ENCODE results near the gene LDLRAD3. TPM values are rescaled to one million over a fixed set of nuclear protein-coding genes. Genes with fewer than 3 reads are reported as not detected.

Gene LDLRAD3
- polyA plus RNA-seq, 1 of the 3 experiments (the other 2 are of a cell fraction), result 10.6 TPM

- TF ChIP-seq POLR2AphosphoS5 (IDR thresholded peaks at IDR 0.05; ENCODE audit: low read depth, low read length) (no peak), FOXJ3 (CRISPR knock-in tag; IDR thresholded peaks at IDR 0.05) (no peak)
Measured at GRCh38 chr11:36224209-36224882, 280.5 kb downstream of the LDLRAD3 start (continued).

GRCh38 chr11:36227044-36227443, 283.2 kb downstream of the LDLRAD3 start:
- H3K36me3 ChIP-seq (replicated peaks in 1 of 2; ENCODE audit: control insufficient read depth in 1 of 2, insufficient read depth in 2 of 2, low read length in 1 of 2), result peaks cover 0 to 3% of the 10 kb centered on the region in 2 experiments
- no peaks in the 10 kb centered on the region for H3K79me2 ChIP-seq (ENCODE audit: insufficient read depth)
- H4K20me1 ChIP-seq (ENCODE audit: insufficient read depth), result no peaks in the 10 kb centered on the region
- no peak overlapping the region for H3K27ac ChIP-seq (ENCODE audit: low read depth in 2 of 2, low read length in 1 of 2)
- CTCF ChIA-PET, result interaction anchor here (1.3 kb wide), 1 partner anchor 32 kb away, joined by 6 read pairs; no protein-coding TSS in a partner anchor
- no peak overlapping the region for H3K4me3 ChIP-seq (ENCODE audit: low read depth in 2 of 2, low read length in 1 of 2)
- no peak for TF ChIP-seq RAD21 (IDR thresholded peaks at IDR 0.05; ENCODE audit: low read length)
- no peak for TF ChIP-seq PBX3 (IDR thresholded peaks at IDR 0.05)
- TF ChIP-seq MXI1 (IDR thresholded peaks at IDR 0.05; ENCODE audit: low read depth, low read length), result no peak
- TF ChIP-seq TAF1 (IDR thresholded peaks at IDR 0.05; ENCODE audit: borderline replicate concordance, low read depth, low read length), result no peak
- no peak for TF ChIP-seq JUND (IDR thresholded peaks at IDR 0.05)
- TF ChIP-seq RXRA (IDR thresholded peaks at IDR 0.05; ENCODE audit: borderline replicate concordance, low read depth), result no peak
- TF ChIP-seq NRF1 (IDR thresholded peaks at IDR 0.05; ENCODE audit: low read depth, low read length), result no peak
- no peak for TF ChIP-seq MEF2A (IDR thresholded peaks at IDR 0.05; ENCODE audit: borderline replicate concordance, low read depth)
- POLR2A ChIA-PET, result no interaction called here
- no peak for DNase-seq
- peaks cover 13% of the 10 kb centered on the region for H3F3A ChIP-seq (replicated peaks; ENCODE audit: insufficient read depth)
- no peak overlapping the region for H3K9ac ChIP-seq
- H2AFZ ChIP-seq (ENCODE audit: low read depth), result no peak overlapping the region
- H3K9me2 ChIP-seq, result no peaks in the 10 kb centered on the region
- no peaks in the 10 kb centered on the region for H3K27me3 ChIP-seq (ENCODE audit: insufficient read depth)
- H3K4me1 ChIP-seq (ENCODE audit: control insufficient read depth in 1 of 2, insufficient read depth in 2 of 2, low read depth in 1 of 2, low read length in 1 of 2), result peaks cover 7 to 23% of the 10 kb centered on the region in 2 experiments; a peak in 3 of 4 replicates
- H3K9me3 ChIP-seq, result no peaks in the 10 kb centered on the region
- 97% methylated on average over 12 of the region's 15 CpGs for whole genome bisulfite sequencing (ENCODE audit: low lambda C conversion rate)
- no peak overlapping the region for H3K4me2 ChIP-seq

- H3K27me3 ChIP-seq (ENCODE audit: insufficient read depth), result no peaks in the 10 kb centered on the region
- peaks cover 17% of the 10 kb centered on the region for H3F3A ChIP-seq (replicated peaks; ENCODE audit: insufficient read depth)
- H3K27ac ChIP-seq (ENCODE audit: low read depth in 2 of 2, low read length in 1 of 2), result no peak overlapping the region
- H3K9me3 ChIP-seq, result no peaks in the 10 kb centered on the region
- peaks cover 7 to 25% of the 10 kb centered on the region in 2 experiments; a peak in 3 of 4 replicates for H3K4me1 ChIP-seq (ENCODE audit: control insufficient read depth in 1 of 2, insufficient read depth in 2 of 2, low read depth in 1 of 2, low read length in 1 of 2)
- H2AFZ ChIP-seq (ENCODE audit: low read depth), result no peak overlapping the region
- H3K9ac ChIP-seq, result no peak overlapping the region
- ChIA-PET CTCF (interaction anchor here (1.5 kb wide), 1 partner anchor 9 kb away, joined by 3 read pairs; no protein-coding TSS in a partner anchor), POLR2A (no interaction called here)
- H3K4me2 ChIP-seq, result no peak overlapping the region
- no peaks in the 10 kb centered on the region for H3K9me2 ChIP-seq
- H4K20me1 ChIP-seq (ENCODE audit: insufficient read depth), result no peaks in the 10 kb centered on the region
- 94% methylated on average over 7 of the region's 8 CpGs for WGBS (ENCODE audit: low lambda C conversion rate)
- DNase-seq, result no peak
- H3K36me3 ChIP-seq (replicated peaks in 1 of 2; ENCODE audit: control insufficient read depth in 1 of 2, insufficient read depth in 2 of 2, low read length in 1 of 2), result peaks cover 0 to 3% of the 10 kb centered on the region in 2 experiments
- H3K79me2 ChIP-seq (ENCODE audit: insufficient read depth), result no peaks in the 10 kb centered on the region
- TF ChIP-seq ZBTB33 (IDR thresholded peaks at IDR 0.05; ENCODE audit: borderline replicate concordance, low read depth), result no peak
- H3K4me3 ChIP-seq (ENCODE audit: low read depth in 2 of 2, low read length in 1 of 2), result no peak overlapping the region
Measured at GRCh38 chr11:36228689-36229088, 284.8 kb downstream of the LDLRAD3 start.

Data from SK-N-SH (cell line).